Activated CD8-positive, alpha-beta memory T cell treated with anti-CD3 and anti-CD28 coated beads for 48 hours (primary cell): ENCODE measurements around the gene GCDH.
A peak's percentile ranks its signal among the peaks of the same experiment; 100 is the strongest.
"Not testable (repeated sequence)": the region's sequence is repeated elsewhere in the genome, so short reads cannot be mapped to it uniquely, and the experiment has no call there.

Experiments used
- DNase-seq, 3 experiments: peaks; one replicate each; pipeline ENCODE4 v3.0.0-alpha.2; 2020; ENCODE audit warnings: low read depth in 2 of 3, low spot score in 2 of 3

GCDH gene

DNA sequence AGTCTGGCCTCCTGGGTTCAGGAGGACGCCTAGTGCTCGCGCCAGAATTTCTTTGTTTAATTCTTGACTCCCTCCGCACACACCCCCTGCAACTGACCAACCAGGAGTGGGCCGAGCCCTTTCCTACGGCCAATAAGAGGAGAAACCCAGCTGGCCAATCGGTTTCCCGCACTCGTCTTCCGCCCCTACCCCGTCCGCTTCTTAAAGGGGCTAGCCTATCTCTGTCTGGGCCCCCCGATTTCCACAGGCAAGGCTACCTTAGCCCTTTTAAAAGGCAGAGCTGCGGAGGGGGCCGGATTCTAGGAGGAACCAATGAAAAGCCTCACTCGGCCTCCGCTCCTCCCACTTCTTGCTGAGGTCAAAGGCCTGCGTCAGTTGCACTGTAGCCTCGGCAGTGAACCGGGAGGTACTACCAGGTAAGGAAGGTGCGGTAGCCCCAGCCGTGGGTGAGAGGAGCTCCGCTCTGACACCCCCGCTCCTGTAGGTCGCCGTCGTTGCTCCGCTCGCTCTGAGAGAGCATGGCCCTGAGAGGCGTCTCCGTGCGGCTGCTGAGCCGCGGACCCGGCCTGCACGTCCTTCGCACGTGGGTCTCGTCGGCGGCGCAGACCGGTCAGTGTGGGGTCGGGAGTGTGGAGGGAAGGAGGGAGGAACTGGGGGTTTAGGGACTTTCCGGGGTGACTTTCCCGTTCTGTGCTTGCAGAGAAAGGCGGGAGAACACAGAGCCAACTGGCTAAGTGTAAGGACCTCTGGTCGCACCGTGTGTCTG, at the start of gene GCDH:
GCDH (plus strand) TSS at position 374 of the 766 bp plus-strand sequence; CDS start at position 519, 145 bp downstream.
- DNase-seq: peak; percentile 69 to 92 (median 85)

DNA sequence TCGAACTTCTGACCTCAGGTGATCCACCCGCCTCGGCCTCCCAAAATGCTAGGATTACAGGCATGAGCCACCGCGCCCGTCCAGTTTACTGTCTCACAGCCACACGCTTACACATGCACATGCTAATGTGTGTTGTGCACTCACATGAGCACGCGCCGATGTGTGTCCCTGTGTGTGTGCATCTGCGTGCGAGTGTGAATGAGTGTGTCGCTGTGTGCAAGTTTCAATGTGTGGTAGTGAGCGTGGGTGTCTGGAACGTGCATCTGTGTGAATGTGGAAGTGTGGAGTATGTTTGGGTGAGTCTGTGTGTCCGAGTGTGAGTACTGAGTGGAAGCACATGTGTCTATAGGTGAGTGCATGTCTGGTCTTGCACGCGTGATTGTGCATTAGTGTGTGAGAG, 48.4 kb upstream of the GCDH start:
- no peak for DNase-seq

DNA sequence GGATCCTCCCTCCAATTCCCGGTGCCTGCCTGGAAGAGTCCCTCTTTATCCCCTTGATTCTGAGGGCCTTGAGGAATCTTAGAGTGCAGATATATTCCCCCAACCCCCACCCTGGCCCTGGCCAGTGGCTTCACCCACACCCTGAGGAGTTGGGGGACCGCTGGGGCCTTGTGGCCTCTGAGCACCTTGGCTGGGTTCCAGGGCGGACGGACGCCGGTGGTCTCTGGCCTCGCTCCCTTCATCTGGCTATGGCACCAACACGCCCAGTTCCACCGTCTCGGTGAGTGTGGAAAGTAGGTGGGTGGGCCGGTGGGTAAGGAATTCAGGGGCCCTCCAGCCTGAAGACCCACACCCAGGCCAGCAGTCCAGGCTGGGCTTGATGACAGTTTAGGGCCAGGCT, 47.6 kb upstream of the GCDH start:
- no peak for DNase-seq

DNA sequence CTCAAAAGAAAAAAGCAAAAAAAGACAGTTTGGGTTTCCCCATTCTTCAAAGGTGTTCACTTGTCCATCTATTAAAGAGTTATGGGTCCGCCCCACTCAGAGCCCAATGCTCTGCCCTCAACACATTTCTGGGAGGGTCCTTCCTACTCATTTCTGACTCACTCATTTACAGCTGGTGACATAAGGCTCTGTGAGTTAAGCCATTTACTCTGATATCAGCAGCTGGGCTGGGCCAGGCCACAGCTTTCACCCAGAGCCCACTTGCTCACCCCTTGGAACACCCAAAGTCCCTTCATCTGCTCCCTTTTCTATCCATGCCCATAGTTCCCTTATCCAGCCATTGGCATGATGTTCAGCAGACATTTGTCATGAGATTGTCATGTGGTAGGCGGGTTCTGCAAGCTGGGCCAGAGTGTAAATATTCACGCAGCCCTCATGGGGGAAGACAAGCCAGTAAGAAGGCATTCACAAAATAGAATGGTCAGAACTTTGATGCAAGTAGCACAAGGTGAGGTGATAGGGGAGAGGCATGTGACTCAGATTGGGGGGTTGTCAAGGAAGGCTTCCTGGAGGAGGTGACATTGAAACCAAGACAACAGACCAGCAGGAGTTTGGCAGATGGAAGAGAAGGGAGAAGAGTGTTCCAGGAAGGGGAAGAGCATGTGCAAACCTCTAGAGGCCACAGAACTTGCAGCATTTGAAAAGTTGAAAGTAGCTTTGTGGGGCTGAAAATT, 46.8 kb upstream of the GCDH start:
- DNase-seq: no peak

DNA sequence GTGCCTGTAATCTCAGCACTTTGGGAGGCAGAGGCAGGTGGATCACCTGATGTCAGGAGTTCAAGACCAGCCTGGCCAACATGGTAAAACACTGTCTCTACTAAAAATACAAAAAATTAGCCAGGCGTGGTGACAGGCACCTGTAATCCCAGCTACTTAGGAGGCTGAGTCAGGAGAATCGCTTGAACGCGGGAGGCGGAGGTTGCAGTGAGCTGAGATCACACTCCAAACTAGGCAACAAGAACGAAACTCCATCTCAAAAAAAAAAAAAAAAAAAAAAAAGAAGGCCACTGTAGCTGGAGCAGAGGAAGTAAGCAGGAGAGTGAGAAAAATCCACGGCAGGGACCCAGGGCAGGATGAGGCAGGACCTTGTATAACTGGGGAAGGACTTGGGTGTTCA, 44.3 kb upstream of the GCDH start:
- DNase-seq: not testable (repeated sequence)

DNA sequence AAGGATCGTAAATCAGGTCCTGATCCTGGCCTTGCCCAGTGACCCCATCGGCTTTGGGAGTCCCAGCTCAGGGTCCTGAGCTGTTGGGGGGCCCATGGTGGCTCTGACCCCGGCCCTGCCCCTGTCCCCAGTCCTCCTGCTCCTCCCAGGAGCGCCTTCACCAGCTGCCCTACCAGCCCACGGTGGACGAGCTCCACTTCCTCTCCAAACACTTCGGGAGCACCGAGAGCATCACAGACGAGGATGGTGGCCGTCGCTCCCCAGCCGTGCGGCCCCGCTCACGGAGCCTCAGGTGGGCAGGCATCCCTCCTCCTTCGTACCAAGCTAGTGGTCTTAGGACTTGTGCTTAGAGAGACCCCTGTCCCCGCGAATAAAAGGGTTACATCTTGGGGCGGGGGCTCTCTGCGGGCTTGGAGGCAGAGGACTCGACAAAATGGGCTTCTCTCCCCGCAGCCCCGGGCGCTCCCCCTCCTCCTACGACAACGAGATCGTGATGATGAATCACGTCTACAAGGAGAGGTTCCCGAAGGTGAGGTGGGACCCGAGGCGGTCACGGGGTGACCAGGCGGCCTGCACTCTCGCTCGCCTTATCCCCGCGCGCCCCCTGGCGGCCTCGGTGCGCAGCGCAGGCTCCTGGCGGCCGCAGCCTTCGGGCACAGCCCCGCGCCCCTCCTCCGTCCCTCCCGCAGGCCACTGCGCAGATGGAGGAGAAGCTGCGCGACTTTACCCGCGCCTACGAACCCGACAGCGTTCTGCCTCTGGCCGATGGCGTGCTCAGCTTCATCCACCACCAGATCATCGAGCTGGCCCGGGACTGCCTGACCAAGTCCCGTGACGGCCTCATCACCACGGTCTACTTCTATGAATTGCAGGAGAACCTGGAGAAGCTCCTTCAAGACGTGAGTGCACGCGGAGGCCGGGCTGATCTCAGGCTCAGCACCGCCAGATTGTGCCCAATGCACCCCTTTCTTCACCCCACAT, 43.5 kb upstream of the GCDH start:
- DNase-seq: peak; percentile 74 to 96 (median 89)

DNA sequence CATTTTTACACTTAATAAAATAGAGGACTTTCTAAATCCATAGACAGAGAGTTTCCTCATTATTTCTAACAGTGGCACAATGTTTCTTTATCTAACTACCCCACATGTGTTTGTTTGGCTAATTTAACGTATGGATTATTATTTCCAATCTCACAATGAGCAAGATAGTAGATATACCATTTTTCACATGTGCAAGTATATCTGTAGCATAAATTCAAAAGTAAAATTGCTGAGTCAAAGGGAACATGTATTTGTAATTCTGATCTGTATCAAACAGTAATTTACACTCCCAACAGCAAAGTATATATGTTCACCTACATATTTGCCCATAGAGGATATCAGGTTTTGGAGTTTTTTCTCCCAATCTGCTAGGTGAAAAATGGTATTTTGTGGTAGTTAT, 34.3 kb upstream of the GCDH start:
- no peak for DNase-seq

DNA sequence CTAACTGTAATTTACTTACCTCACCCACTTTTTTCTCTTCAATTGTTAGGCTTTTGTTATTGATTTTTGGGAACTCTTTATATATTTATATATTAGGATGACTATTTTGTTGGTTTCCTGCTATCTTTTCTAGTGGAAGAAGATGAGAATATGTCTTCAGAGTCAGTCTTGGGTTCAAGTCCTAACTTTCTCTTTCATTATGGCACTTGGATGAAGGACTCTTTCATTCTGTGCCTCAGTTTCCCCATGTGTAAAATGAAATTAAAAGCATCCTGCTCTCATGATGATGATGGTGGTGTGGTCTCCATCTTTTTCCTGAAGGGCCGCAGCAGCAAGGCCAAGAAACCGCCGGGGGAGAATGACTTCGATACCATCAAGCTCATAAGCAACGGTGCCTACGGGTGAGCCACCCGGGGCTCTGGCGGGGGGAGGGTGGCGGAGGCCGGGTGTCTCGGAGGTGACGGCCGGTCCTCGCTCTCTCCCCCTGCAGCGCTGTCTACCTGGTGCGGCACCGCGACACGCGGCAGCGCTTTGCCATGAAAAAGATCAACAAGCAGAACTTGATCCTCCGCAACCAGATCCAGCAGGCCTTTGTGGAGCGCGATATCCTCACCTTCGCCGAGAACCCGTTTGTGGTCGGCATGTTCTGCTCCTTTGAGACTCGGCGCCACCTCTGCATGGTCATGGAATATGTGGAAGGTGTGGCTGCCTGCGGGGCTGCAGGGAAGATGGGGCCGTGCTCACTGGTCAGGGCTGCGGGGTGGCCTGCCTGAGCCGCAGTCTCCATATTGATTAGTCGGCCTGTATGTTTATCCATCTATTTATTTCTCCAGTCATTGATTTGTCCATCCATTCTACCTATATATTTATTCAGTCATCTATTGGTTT, 32.7 kb upstream of the GCDH start:
- no peak for DNase-seq

DNA sequence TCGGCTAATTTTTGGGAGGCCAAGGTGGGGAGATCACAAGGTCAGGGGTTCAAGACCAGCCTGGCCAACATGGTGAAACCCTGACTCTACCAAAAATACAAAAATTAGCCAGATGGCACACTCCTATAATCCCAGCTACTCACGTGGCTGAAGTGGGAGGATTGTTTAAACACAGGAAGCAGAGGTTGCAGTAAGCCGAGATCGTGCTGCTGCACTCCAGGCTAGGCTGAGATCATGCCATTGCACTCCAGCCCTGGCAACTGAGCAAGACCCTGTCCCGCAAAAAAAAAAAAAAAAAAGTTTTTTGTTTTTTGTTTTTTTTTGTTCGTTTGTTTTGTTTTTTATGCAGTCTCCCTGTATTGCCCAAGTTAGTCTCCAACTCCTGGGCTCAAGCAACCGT, 31.4 kb upstream of the GCDH start:
- no peak for DNase-seq

DNA sequence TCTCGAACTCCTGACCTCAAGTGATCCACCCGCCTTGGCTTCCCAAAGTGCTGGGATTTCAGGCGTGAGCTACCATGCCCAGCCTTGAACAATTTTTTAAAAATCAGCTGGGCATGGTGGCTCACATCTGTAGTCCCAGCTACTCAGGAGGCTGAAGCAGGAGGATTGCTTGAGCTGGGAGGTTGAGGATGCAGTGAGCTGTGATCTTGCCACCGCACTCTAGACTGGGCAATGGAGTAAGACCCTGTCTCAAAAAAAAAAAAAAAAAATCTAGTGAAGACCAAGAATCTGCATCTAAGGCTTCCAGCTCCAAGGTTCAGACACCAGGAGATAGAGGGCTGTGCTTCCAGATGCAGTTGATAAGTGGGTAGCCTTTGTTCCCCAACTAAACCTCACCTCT, 26.8 kb upstream of the GCDH start:
- no peak for DNase-seq

DNA sequence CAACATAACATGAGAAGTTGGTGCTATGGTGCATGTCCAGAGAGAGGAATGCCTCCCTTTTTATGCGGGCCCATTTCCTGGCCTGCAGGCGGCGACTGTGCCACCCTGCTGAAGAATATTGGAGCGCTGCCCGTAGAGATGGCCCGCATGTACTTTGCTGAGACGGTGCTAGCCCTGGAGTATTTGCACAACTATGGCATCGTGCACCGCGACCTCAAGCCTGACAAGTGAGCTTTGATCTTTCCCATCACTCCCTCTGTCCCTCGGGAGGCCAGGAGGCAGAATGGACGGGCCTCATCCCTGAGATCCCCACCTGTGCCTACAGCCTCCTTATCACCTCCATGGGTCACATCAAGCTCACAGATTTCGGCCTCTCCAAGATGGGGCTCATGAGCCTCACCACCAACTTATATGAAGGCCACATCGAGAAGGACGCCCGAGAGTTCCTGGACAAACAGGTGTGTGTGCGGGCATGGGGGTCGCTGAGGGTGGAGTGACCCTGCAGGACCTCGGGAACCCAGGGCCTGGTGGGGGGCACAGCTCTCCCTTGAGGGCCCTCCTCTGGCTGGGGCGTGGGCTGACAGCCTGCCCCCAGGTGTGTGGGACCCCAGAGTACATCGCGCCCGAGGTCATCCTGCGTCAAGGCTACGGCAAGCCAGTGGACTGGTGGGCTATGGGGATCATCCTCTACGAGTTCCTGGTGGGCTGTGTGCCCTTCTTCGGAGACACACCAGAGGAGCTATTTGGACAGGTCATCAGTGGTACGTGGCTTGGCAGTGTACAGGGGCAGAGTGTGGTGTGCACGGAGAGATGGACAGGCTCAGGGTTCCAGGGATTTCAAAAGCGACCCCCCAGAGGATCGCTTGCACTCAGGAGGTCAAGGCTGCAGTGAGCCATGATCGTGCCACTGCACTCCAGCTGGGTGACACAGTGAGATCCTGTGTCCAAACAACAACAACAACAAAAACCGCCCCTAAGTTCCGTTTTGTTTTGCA, 25.9 kb upstream of the GCDH start:
- no peak for DNase-seq

DNA sequence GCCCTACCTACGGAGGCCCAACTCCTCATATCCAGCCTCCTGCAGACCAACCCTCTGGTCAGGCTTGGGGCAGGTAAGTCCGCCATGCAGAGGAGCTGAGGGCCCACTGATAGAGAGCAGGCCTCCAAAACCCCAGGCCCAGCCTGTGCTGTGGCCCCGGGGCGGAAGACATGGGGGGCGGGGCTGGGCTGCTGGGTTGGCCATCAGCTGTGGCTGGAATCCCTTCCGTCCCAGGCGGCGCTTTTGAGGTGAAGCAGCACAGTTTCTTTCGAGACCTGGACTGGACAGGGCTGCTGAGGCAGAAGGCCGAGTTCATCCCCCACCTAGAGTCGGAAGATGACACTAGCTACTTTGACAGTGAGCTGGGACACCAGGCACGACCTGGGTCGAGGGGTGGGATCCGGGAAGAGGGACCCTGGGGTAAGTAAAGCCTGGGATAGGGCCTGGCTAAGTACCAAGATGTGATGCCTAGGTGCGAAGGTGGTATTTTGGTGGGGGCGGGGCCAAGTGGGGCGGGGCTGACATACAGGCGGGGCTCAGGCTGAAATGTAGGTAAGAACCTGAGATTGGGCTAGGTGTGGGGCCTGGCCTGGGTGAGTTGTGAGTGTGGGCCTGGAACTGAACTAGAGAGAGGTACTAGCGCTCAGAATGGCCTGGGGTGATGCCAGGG, 25.1 kb upstream of the GCDH start:
- DNase-seq: no peak

DNA sequence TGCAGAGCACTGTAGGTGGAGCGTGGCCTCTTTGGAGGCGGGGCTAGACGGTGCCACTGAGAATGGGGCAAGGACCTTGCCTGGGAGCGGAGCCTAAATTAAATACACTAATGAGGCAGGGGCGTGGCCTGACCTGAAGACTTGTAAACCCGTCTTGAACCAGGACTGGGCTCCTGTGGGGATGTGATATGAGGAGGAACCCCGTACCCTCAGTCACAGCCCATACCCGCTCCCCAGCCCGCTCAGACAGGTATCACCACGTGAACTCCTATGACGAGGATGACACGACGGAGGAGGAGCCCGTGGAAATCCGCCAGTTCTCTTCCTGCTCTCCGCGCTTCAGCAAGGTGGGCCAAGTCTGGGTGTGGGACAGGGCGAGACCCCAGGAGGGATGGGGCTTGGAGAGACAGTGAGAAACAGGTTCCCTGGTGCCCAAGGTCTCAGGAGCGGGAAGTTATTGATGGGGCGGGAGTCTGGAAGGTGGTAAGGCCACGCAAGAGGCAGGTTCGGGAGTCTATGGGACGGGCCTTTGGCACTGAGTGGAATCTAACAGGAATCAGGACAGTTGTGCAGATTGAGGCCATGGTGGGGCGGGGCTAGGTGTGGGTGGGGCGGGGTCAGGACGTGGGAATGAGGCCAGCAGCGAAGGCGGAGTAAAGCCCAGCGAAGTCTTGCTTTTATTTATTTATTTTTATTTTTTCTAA, 24.4 kb upstream of the GCDH start:
- no peak for DNase-seq

DNA sequence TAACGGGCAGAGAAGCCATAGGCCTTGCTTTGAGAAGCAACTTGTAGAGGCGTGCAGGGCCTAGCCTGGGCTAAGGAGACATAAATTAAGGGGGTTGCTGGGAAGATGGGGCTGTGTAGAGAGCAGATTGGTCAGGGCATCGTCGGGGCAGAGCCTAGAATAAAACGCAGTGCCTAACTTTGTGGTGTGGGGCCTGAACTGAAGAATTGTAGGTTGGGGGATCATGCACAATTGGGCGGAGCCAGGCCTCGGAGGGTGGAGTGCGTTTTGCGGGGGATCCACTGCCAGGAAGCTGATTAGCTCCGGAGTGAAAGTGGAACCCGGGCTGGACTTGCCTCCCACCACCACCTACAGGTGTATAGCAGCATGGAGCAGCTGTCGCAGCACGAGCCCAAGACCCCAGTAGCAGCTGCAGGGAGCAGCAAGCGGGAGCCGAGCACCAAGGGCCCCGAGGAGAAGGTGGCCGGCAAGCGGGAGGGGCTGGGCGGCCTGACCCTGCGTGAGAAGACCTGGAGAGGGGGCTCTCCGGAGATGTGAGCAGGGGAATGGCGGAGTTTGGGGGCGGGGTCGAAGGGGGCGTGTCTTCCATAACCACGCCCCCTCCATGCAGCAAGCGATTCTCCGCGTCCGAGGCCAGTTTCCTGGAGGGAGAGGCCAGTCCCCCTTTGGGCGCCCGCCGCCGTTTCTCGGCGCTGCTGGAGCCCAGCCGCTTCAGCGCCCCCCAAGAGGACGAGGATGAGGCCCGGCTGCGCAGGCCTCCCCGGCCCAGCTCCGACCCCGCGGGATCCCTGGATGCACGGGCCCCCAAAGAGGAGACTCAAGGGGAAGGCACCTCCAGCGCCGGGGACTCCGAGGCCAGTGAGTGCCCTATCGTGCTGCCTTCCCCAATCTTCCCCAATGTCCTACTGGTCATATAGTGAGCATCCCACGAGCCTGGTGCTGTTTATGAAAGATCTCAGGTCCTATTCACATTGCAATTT, 23.6 kb upstream of the GCDH start:
- peak in 2 of 3 experiments; percentile 70 to 72 for DNase-seq

DNA sequence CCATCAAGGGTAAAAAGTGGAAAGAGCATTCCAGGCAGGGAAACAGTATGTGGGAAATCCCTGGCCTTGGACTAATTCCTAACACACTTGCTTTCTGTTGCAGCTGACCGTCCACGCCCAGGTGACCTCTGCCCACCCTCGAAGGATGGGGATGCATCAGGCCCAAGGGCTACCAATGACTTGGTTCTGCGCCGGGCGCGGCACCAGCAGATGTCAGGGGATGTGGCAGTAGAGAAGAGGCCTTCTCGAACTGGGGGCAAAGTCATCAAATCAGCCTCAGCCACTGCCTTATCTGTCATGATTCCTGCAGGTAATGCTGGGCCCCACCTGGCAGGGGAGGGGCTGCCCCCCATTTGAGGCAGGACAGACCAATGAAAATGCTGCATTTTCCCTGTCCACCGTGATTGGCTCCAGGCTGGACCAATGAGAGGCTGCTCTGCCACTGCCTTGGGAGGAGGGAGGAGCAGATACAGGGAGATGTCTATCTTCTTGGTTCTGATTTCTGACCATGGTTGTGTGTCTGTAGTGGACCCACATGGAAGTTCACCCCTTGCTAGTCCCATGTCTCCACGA, 22.3 kb upstream of the GCDH start:
- no peak for DNase-seq

DNA sequence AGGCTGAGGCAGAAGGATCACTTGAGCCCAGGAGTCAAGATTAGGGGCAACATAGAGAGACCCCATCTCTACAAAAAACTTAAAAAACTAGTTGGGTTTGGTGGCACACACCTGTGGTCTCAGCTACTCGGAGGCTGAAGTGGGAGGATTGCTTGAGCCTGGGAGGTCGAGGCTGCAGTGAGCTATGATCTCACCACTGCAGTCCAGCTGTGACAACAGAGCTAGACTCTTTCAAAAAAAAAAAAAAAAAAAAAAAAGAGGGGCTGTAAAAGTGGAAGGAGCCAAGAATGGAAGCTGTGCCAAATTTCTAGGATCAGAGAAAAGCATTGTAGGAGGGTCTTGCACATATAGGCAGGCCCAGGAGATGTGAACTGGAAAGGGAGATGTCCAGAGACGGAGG, 19.3 kb upstream of the GCDH start:
- no peak for DNase-seq

DNA sequence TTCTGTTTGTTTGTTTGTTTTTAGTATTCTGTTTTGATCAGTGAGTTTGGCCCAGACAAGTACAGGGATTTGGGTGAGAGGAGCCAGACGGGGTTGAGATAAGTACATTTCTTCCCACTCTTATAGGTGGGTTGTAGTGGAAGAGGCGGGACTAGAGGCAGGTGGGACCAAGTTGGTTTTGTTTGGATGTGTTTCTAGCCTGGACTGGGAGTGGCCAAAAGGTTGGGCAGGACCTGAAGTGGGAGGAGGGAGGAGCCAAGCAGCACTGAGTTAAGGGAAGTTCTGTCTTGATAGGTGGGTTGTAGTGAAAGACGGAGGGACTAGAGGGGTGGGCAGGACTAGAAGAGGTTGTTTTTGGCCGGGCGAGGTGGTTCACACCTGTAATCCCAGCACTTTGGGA, 18.7 kb upstream of the GCDH start:
- no peak for DNase-seq
